ENCODE measurements around the gene CDYL. TPM values are rescaled to one million over a fixed set of nuclear protein-coding genes. Genes with fewer than 3 reads are reported as not detected.

Gene CDYL
- total RNA-seq, 2 donors from 2014 or later, result 55.1 to 58.2 TPM

DNA sequence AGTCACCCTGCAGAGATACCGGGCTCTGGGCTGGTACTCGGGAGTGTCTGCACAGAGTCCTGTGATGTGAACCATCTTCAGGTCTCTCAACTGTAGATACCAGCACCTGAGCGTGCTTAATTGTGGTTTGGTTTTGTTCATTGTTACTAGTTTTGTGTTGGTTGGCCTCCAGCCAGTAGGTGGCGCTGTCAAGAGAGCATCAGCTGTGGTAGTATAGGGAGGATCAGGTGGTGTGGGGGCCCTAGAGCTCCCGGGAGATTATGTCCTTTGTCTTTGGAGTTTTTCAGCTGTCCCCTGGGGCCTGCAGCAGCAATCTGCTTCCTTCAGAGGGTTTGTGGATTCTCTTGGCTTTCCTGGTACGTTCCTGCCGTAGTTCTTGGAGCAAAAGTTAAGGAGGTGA lies 67.9 kb downstream of the CDYL start:
- peaks cover 23% of the 10 kb centered on the region for H3K4me1 Mint-ChIP-seq
- H3K9me3 ChIP-seq (ENCODE audit: control insufficient read depth, low read length), result peaks cover 51% of the 10 kb centered on the region
- no peaks in the 10 kb centered on the region for H3K27me3 Mint-ChIP-seq (ENCODE audit: insufficient read depth)
- TF ChIP-seq, protein P1, sequence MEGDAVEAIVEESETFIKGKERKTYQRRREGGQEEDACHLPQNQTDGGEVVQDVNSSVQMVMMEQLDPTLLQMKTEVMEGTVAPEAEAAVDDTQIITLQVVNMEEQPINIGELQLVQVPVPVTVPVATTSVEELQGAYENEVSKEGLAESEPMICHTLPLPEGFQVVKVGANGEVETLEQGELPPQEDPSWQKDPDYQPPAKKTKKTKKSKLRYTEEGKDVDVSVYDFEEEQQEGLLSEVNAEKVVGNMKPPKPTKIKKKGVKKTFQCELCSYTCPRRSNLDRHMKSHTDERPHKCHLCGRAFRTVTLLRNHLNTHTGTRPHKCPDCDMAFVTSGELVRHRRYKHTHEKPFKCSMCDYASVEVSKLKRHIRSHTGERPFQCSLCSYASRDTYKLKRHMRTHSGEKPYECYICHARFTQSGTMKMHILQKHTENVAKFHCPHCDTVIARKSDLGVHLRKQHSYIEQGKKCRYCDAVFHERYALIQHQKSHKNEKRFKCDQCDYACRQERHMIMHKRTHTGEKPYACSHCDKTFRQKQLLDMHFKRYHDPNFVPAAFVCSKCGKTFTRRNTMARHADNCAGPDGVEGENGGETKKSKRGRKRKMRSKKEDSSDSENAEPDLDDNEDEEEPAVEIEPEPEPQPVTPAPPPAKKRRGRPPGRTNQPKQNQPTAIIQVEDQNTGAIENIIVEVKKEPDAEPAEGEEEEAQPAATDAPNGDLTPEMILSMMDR (conservative IDR thresholded peaks at IDR 0.05), result peak; percentile 73
- peaks cover 41% of the 10 kb centered on the region for H3K9me3 Mint-ChIP-seq
- no peaks in the 10 kb centered on the region for H3K27me3 ChIP-seq (ENCODE audit: control insufficient read depth, insufficient read depth, low read length, poor library complexity, severe bottlenecking)
- 93 to 100% methylated on average over 3 to 7 of the region's 7 CpGs for WGBS, 2 experiments (ENCODE audit: insufficient coverage in 1 of 2, insufficient read length in 1 of 2)
- H3K27ac ChIP-seq (ENCODE audit: low read depth, low read length), result no peak overlapping the region
- peaks cover 24% of the 10 kb centered on the region for H3K36me3 Mint-ChIP-seq (ENCODE audit: low read depth)
- no peak overlapping the region for H3K27ac Mint-ChIP-seq
- peak; percentile 72 for DNase-seq
- peaks cover 3% of the 10 kb centered on the region for H3K36me3 ChIP-seq (ENCODE audit: control insufficient read depth, insufficient read depth, low read length)
- H3K4me3 ChIP-seq (ENCODE audit: low read length), result peak overlapping the region; percentile 51
- H3K9ac ChIP-seq (ENCODE audit: extremely low read depth, low read length, poor library complexity, severe bottlenecking), result no peak overlapping the region
- H3K4me1 ChIP-seq (ENCODE audit: control insufficient read depth, insufficient read depth, low read length), result peaks cover 2% of the 10 kb centered on the region
- no peak overlapping the region for H3K4me3 Mint-ChIP-seq

GRCh38 chr6:4846387-4846786 lies 70.2 kb downstream of the CDYL start:
- Histone ChIP-seq H3K9me3 (ENCODE audit: control insufficient read depth, low read length) (peaks cover 40% of the 10 kb centered on the region), H3K9ac (ENCODE audit: extremely low read depth, low read length, poor library complexity, severe bottlenecking) (no peak overlapping the region), H3K4me3 (ENCODE audit: low read length) (no peak overlapping the region), H3K36me3 (ENCODE audit: control insufficient read depth, insufficient read depth, low read length) (peaks cover 3% of the 10 kb centered on the region), H3K27ac (ENCODE audit: low read depth, low read length) (no peak overlapping the region), H3K4me1 (ENCODE audit: control insufficient read depth, insufficient read depth, low read length) (peaks cover 2% of the 10 kb centered on the region), H3K27me3 (ENCODE audit: control insufficient read depth, insufficient read depth, low read length, poor library complexity, severe bottlenecking) (no peaks in the 10 kb centered on the region)
- 95% methylated on average over 2 of the region's 2 CpGs; no CpG with 5 or more reads in 1 of the 2 experiments for WGBS, 2 experiments (ENCODE audit: insufficient coverage in 1 of 2, insufficient read length in 1 of 2)
- Mint-ChIP-seq H3K4me1 (peaks cover 17% of the 10 kb centered on the region), H3K27ac (no peak overlapping the region), H3K36me3 (ENCODE audit: low read depth) (peaks cover 16% of the 10 kb centered on the region), H3K27me3 (ENCODE audit: insufficient read depth) (no peaks in the 10 kb centered on the region), H3K4me3 (no peak overlapping the region), H3K9me3 (peaks cover 27% of the 10 kb centered on the region)
- no peak for DNase-seq
- TF ChIP-seq, protein P1 (conservative IDR thresholded peaks at IDR 0.05), result no peak

- no peaks in the 10 kb centered on the region for H3K27me3 Mint-ChIP-seq (ENCODE audit: insufficient read depth)
These were observed 72.3 kb downstream of the CDYL start for GRCh38 chr6:4848382-4849068.

More at GRCh38 chr6:4848382-4849068, 72.3 kb downstream of the CDYL start:
- H3K9me3 ChIP-seq (ENCODE audit: control insufficient read depth, low read length), result peaks cover 28% of the 10 kb centered on the region
- TF ChIP-seq, protein P1 (conservative IDR thresholded peaks at IDR 0.05), result peak; percentile 86
- peak overlapping the region; percentile 9 for H3K4me3 ChIP-seq (ENCODE audit: low read length)
- peak; percentile 81 for DNase-seq
- H3K9me3 Mint-ChIP-seq, result peaks cover 11% of the 10 kb centered on the region
- no peak overlapping the region for H3K4me3 Mint-ChIP-seq
- H3K4me1 ChIP-seq (ENCODE audit: control insufficient read depth, insufficient read depth, low read length), result peaks cover 2% of the 10 kb centered on the region
- H3K4me1 Mint-ChIP-seq, result peaks cover 17% of the 10 kb centered on the region
- H3K36me3 ChIP-seq (ENCODE audit: control insufficient read depth, insufficient read depth, low read length), result peaks cover 3% of the 10 kb centered on the region
- H3K27me3 ChIP-seq (ENCODE audit: control insufficient read depth, insufficient read depth, low read length, poor library complexity, severe bottlenecking), result no peaks in the 10 kb centered on the region
- H3K27ac ChIP-seq (ENCODE audit: low read depth, low read length), result no peak overlapping the region
- no peak overlapping the region for H3K9ac ChIP-seq (ENCODE audit: extremely low read depth, low read length, poor library complexity, severe bottlenecking)
- 58 to 79% methylated on average over 5 to 7 of the region's 7 CpGs for WGBS, 2 experiments (ENCODE audit: insufficient coverage in 1 of 2, insufficient read length in 1 of 2)
- peaks cover 12% of the 10 kb centered on the region for H3K36me3 Mint-ChIP-seq (ENCODE audit: low read depth)
- H3K27ac Mint-ChIP-seq, result no peak overlapping the region

All from endodermal cell (in vitro differentiated cells).